Measurements from ENCODE around the gene NHSL2. TPM values are rescaled to one million over a fixed set of nuclear protein-coding genes. Genes with fewer than 3 reads are reported as not detected.
A peak's percentile ranks its signal among the peaks of the same experiment; 100 is the strongest.

NHSL2 gene
- total and polyA plus RNA-seq, 8 donors = 0.59 to 3.9 (median 0.95) TPM

DNA sequence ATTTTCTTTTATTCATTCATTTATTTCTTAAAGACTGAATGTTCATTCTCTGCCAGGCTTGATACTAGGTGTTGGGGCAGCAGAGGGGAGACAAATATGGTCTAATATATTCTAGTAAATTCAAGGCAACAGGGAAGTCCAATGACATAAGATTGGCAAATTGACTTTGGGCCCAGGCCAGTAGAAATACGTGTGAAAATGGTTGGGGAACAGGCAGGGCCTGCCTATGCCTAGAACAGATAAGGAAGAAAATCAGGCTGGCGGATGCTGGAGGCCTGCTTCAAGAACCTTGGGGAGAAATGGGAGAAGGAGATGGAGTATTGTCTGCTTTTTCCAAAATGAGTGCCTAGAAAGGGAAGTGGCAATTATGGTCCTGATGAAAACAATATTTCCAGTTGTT is 112.4 kb downstream of the NHSL2 start:
- no peak for FAIRE-seq
- Histone ChIP-seq H3K36me3 (no peaks in the 10 kb centered on the region), H3K4me3 (no peak overlapping the region), H3K27ac (no peak overlapping the region), H3K9me3 (no peaks in the 10 kb centered on the region), H3K4me1 (no peaks in the 10 kb centered on the region), H3K27me3 (peaks cover 0 to 5% (median 0%) of the 10 kb centered on the region in 4 donors)
- peak in 1 of 4 donors; percentile 17 for ATAC-seq
- TF ChIP-seq, protein P1, sequence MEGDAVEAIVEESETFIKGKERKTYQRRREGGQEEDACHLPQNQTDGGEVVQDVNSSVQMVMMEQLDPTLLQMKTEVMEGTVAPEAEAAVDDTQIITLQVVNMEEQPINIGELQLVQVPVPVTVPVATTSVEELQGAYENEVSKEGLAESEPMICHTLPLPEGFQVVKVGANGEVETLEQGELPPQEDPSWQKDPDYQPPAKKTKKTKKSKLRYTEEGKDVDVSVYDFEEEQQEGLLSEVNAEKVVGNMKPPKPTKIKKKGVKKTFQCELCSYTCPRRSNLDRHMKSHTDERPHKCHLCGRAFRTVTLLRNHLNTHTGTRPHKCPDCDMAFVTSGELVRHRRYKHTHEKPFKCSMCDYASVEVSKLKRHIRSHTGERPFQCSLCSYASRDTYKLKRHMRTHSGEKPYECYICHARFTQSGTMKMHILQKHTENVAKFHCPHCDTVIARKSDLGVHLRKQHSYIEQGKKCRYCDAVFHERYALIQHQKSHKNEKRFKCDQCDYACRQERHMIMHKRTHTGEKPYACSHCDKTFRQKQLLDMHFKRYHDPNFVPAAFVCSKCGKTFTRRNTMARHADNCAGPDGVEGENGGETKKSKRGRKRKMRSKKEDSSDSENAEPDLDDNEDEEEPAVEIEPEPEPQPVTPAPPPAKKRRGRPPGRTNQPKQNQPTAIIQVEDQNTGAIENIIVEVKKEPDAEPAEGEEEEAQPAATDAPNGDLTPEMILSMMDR (IDR thresholded peaks at IDR 0.05) = no peak
- DNase-seq = peak in 1 of 6 donors; percentile 48
- 25 to 39% methylated on average over 2 of the region's 2 CpGs for WGBS, 2 donors
- intact Hi-C loops (cut with DNase I) = loop anchor here in 1 of 3 donors (10.0 kb wide), 1 partner anchor 102 kb away; no protein-coding TSS in a partner anchor

DNA sequence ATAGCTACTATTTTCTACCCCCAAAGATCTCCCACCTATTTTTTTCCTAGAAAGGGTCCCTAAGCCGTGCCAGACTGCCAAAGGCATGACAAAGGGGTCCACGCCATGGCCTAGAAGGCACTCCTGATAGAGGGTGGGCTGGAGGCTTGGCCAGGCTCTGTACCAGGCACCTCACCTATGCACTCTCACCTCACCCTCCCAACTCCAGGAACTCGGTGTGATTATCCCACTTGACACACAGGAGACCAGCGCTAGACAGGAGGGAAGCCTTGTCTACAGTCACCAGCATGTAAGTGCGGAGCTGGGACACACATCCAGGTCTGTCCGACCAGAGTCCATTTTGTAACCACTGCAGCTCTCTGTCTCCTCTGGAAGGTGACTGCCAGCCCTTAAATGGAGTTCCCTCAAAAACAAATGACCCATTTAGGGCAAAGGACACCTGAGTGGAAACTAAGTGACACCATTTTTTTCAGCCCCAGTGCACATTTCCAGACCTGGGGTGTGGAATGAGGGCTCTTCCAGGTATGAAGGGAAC is 114.7 kb downstream of the NHSL2 start:
- WGBS, 2 donors = 78 to 86% methylated on average over 6 of the region's 6 CpGs
- FAIRE-seq = no peak
- TF ChIP-seq, protein P1 (IDR thresholded peaks at IDR 0.05) = no peak
- no peaks in the 10 kb centered on the region for H3K36me3 ChIP-seq
- H3K27ac ChIP-seq = no peak overlapping the region
- peak in 1 of 6 donors; percentile 3 for DNase-seq
- no peaks in the 10 kb centered on the region for H3K9me3 ChIP-seq
- no peak overlapping the region for H3K4me3 ChIP-seq
- H3K27me3 ChIP-seq = peaks cover 0 to 5% (median 0%) of the 10 kb centered on the region in 4 donors
- H3K4me1 ChIP-seq = peaks cover 0 to 3% (median 0%) of the 10 kb centered on the region in 3 donors
- ATAC-seq = no peak
- intact Hi-C loops (cut with DNase I) = loop anchor here in 1 of 3 donors (10.0 kb wide), 1 partner anchor 99 kb away; no protein-coding TSS in a partner anchor

DNA sequence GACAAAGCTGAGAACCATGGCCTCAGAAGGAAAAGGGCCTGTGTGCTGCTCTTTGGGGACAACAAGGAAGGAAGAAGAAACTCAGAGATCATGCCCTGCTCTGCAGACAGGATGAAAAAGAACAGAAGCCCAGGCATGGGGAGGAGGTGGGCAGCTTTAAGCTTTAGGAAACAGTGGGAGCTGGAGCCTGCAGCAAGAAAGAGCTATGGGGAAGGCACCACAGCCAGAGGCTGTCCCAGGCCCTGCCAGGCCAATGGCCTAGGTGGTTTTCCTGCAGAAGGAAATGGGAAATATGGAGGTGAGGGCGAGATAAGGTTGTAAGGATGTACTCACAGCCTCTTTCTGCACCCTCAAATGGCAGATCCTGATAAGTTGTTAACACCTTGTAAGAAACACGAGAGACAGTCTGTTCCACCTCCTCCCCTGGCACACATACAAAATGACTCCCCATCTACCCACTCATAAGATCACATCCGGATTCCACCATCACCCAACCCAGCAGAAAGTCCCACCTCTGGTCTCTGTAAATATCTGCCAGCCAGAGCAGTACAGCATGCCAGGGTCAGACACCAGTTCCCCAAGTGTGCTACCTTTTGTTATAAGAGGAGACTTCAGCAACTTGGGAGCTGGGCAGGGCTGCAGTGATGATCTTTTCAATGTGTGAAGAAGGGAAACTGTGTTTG is 115.8 kb downstream of the NHSL2 start:
- intact Hi-C loops (cut with DNase I) = loop anchor here in 1 of 3 donors (10.0 kb wide), 1 partner anchor 98 kb away; no protein-coding TSS in a partner anchor

DNA sequence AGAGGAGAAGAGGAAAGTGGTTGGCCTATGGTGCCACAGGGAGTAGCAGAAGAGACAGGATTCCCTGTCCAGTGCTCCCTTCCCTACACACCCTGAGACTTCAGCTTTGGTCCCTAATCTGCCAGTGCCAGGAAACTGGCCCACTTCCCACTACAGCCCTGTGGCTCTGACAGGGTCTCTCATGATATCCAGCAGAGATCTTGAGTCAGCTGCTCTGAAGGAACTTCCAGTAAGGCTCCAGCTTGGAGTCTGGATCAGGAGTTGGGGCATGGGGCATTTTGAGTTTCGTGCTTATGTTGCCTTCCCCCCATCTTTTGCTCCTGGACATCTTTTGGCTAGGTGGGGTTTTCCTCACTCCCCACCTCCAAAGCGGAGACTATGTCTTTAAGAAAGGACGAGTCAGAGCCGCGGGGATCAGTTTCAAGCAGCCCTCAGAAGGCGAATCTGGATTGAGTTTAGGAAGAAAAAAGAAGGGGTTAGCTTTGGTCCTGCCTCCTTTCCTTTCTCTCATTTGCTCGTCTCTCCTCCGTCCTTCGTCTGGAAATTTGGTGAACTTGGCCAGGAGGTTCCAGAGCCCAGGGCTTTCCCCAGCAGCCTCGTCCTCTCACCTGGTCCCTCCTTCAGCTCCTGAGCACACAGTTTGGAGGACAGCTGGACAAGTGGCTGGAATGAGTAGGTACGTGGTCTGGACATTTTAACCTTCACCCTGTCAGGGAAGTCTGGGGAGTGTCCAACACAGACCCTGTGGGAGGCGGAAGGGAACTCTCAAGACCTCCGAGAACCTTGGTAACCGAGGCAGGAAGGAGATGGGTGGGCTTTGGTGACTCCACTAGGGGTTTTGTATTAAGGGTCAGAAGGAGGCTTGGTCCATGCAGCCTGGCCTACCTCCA is 116.6 kb downstream of the NHSL2 start:
- ATAC-seq (no peak), FAIRE-seq (no peak), DNase-seq (no peak)
- intact Hi-C loops (cut with DNase I) = loop anchor here in 1 of 3 donors (10.0 kb wide), 1 partner anchor 98 kb away; no protein-coding TSS in a partner anchor
- peaks cover 0 to 5% (median 0%) of the 10 kb centered on the region in 4 donors for H3K27me3 ChIP-seq
- TF ChIP-seq, protein P1 (IDR thresholded peaks at IDR 0.05) = no peak
- no peaks in the 10 kb centered on the region for H3K36me3 ChIP-seq
- H3K27ac ChIP-seq = no peak overlapping the region
- 62 to 84% methylated on average over 14 of the region's 14 CpGs for WGBS, 2 donors
- H3K4me1 ChIP-seq = peaks cover 0 to 4% (median 0%) of the 10 kb centered on the region in 3 donors
- H3K4me3 ChIP-seq = no peak overlapping the region
- no peaks in the 10 kb centered on the region for H3K9me3 ChIP-seq

More for the DNA sequence above, 115.8 kb downstream of the NHSL2 start:
- WGBS, 2 donors = 38 to 60% methylated on average over 3 of the region's 3 CpGs
- peaks cover 0 to 5% (median 0%) of the 10 kb centered on the region in 4 donors for H3K27me3 ChIP-seq
- TF ChIP-seq, protein P1 (IDR thresholded peaks at IDR 0.05) = no peak
- no peak for ATAC-seq
- H3K4me1 ChIP-seq = peaks cover 0 to 4% (median 0%) of the 10 kb centered on the region in 3 donors
- H3K9me3 ChIP-seq = no peaks in the 10 kb centered on the region
- no peaks in the 10 kb centered on the region for H3K36me3 ChIP-seq
- FAIRE-seq = no peak
- H3K27ac ChIP-seq = no peak overlapping the region
- DNase-seq = no peak
- H3K4me3 ChIP-seq = no peak overlapping the region

Measured in pancreas (tissue), 10 donors.